Measurements from ENCODE around the gene ADPRHL1. TPM values are rescaled to one million over a fixed set of nuclear protein-coding genes. Genes with fewer than 3 reads are reported as not detected.

The ADPRHL1 gene
- total and polyA plus RNA-seq, 2 donors (not counting 3 experiments of a cell fraction or from before 2014, with no cell fraction given), result 0.52 to 0.97 TPM

DNA sequence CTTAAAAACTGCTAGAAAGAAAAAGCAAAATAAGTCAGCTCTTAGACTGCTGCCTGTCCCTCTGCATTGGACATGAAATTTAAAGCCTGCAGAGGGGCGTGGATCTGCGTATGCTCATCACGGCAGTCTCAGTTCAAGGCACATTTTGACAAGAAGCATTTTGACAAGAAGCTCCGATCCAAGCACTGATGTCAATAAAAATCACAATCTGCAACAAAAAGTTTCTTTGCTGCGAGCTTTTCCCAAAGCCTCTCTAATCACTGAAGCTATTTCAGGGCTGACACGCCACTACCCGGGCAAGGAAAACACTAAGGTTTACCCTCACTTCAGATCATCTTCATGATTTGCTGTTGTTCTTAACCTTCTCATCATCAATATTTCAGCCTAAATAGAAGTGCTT is 29.8 kb upstream of the ADPRHL1 start:
- no peak overlapping the region for H3K4me2 ChIP-seq (ENCODE audit: insufficient read depth, low read length)
- intact Hi-C loops (cut with micrococcal nuclease) (no loop called here), dilution Hi-C loops (cut with MboI; ENCODE audit: extremely low pct_ligation_motif_present, low sequenced_read_pairs) (no loop called here)
- H3K27me3 ChIP-seq (ENCODE audit: control insufficient read depth in 2 of 2, insufficient read depth in 2 of 2, low read length in 2 of 2), result no peaks in the 10 kb centered on the region
- H2AFZ ChIP-seq (ENCODE audit: low read depth, low read length), result no peak overlapping the region
- no peaks in the 10 kb centered on the region for H3K9me1 ChIP-seq (replicated peaks; ENCODE audit: control insufficient read depth, extremely low read depth, insufficient read depth, low read length)
- no peak overlapping the region for H3K27ac ChIP-seq (ENCODE audit: insufficient read depth, low read depth, low read length)
- BruUV-seq (replicated peaks), result no TSS peak
- TF ChIP-seq POLR2A (IDR thresholded peaks at IDR 0.05; ENCODE audit: low read depth, low read length) (no peak), POLR2AphosphoS5 (IDR thresholded peaks at IDR 0.05; ENCODE audit: insufficient read depth, low read depth, low read length) (no peak), MYC (IDR thresholded peaks at IDR 0.05; ENCODE audit: low read depth, low read length) (no peak), FOS (IDR thresholded peaks at IDR 0.05; ENCODE audit: borderline replicate concordance, insufficient read depth, low read length) (no peak), JUN (IDR thresholded peaks at IDR 0.05; ENCODE audit: borderline replicate concordance, insufficient read depth, insufficient read length, low read depth) (no peak), GATA2 (IDR thresholded peaks at IDR 0.05; ENCODE audit: insufficient read depth, insufficient read length, low read depth, low read length) (no peak), EZH2 (IDR thresholded peaks at IDR 0.05; ENCODE audit: borderline replicate concordance, low read depth, low read length, severe bottlenecking) (no peak)
- TF ChIP-seq, protein P1, sequence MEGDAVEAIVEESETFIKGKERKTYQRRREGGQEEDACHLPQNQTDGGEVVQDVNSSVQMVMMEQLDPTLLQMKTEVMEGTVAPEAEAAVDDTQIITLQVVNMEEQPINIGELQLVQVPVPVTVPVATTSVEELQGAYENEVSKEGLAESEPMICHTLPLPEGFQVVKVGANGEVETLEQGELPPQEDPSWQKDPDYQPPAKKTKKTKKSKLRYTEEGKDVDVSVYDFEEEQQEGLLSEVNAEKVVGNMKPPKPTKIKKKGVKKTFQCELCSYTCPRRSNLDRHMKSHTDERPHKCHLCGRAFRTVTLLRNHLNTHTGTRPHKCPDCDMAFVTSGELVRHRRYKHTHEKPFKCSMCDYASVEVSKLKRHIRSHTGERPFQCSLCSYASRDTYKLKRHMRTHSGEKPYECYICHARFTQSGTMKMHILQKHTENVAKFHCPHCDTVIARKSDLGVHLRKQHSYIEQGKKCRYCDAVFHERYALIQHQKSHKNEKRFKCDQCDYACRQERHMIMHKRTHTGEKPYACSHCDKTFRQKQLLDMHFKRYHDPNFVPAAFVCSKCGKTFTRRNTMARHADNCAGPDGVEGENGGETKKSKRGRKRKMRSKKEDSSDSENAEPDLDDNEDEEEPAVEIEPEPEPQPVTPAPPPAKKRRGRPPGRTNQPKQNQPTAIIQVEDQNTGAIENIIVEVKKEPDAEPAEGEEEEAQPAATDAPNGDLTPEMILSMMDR (IDR thresholded peaks at IDR 0.05; ENCODE audit: extremely low read depth in 1 of 2, insufficient read depth in 1 of 2, low read depth in 1 of 2, low read length in 2 of 2), result no peak
- TF ChIP-seq, protein P2, sequence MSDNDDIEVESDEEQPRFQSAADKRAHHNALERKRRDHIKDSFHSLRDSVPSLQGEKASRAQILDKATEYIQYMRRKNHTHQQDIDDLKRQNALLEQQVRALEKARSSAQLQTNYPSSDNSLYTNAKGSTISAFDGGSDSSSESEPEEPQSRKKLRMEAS (IDR thresholded peaks at IDR 0.05; ENCODE audit: insufficient read depth, insufficient read length), result no peak
- H3K9me3 ChIP-seq (replicated peaks; ENCODE audit: control insufficient read depth, insufficient read depth, low read length), result no peaks in the 10 kb centered on the region
- DNase-seq (ENCODE audit: low read depth, low spot score) (no peak), FAIRE-seq (no peak)
- H4K20me1 ChIP-seq (replicated peaks; ENCODE audit: control insufficient read depth, extremely low read depth, insufficient read depth, low read length), result no peaks in the 10 kb centered on the region
- peaks cover 4 to 7% of the 10 kb centered on the region in 2 experiments for H3K36me3 ChIP-seq (ENCODE audit: control insufficient read depth in 2 of 2, extremely low read depth in 1 of 2, insufficient read depth in 2 of 2, low read length in 2 of 2)
- POLR2A ChIA-PET, result no interaction called here
- no peak overlapping the region for H3K9ac ChIP-seq (replicated peaks; ENCODE audit: extremely low read depth, insufficient read depth, low read length)
- CTCF ChIA-PET, result interaction anchor here (1.1 kb wide), 1 partner anchor 49 kb away, joined by 3 read pairs; no protein-coding TSS in a partner anchor
- H3K79me2 ChIP-seq (ENCODE audit: control insufficient read depth, insufficient read depth, low read length), result peaks cover 39% of the 10 kb centered on the region
- H3K4me1 ChIP-seq (ENCODE audit: control insufficient read depth, extremely low read depth, insufficient read depth, low read length), result no peaks in the 10 kb centered on the region
- H3K4me3 ChIP-seq (replicated peaks in 1 of 3; ENCODE audit: insufficient read depth in 1 of 3, low read depth in 1 of 3, low read length in 3 of 3), result no peak overlapping the region

Measured in endothelial cell of umbilical vein (primary cell).